ENCODE data around the gene SLC25A22.
A peak's percentile ranks its signal among the peaks of the same experiment; 100 is the strongest.

The SLC25A22 gene

GRCh38 chr11:815675-816432, 17.8 kb upstream of the SLC25A22 start:
- Histone ChIP-seq H4K20me1 (ENCODE audit: insufficient read depth, low read length, poor library complexity, severe bottlenecking) (peaks cover 34% of the 10 kb centered on the region), H3K4me3 (ENCODE audit: low read length, poor library complexity, severe bottlenecking) (no peak overlapping the region), H3K79me2 (ENCODE audit: insufficient read depth, low read length) (peaks cover 35% of the 10 kb centered on the region), H3F3A (ENCODE audit: low read depth) (no peaks in the 10 kb centered on the region), H3K9ac (ENCODE audit: low read depth, low read length, poor library complexity, severe bottlenecking) (no peak overlapping the region), H2AFZ (ENCODE audit: low read length) (no peak overlapping the region), H3K9me3 (ENCODE audit: insufficient read depth, low read depth, low read length) (no peaks in the 10 kb centered on the region), H3K27me3 (ENCODE audit: insufficient read depth, low read length, poor library complexity, severe bottlenecking) (no peaks in the 10 kb centered on the region), H3K36me3 (ENCODE audit: insufficient read depth, low read length) (peaks cover 20% of the 10 kb centered on the region; the same call in 1 of the 2 replicates), H3K4me2 (ENCODE audit: low read depth, low read length, poor library complexity, severe bottlenecking) (no peak overlapping the region), H3K4me1 (ENCODE audit: insufficient read depth, low read length, poor library complexity, severe bottlenecking) (peaks cover 22% of the 10 kb centered on the region), H3K9me2 (replicated peaks; ENCODE audit: low read depth, low read length) (no peaks in the 10 kb centered on the region)
- TF ChIP-seq CTCF (conservative IDR thresholded peaks at IDR 0.05; ENCODE audit: low read length) (no peak), EZH2phosphoT487 (IDR thresholded peaks at IDR 0.05; ENCODE audit: borderline replicate concordance) (no peak)

DNA sequence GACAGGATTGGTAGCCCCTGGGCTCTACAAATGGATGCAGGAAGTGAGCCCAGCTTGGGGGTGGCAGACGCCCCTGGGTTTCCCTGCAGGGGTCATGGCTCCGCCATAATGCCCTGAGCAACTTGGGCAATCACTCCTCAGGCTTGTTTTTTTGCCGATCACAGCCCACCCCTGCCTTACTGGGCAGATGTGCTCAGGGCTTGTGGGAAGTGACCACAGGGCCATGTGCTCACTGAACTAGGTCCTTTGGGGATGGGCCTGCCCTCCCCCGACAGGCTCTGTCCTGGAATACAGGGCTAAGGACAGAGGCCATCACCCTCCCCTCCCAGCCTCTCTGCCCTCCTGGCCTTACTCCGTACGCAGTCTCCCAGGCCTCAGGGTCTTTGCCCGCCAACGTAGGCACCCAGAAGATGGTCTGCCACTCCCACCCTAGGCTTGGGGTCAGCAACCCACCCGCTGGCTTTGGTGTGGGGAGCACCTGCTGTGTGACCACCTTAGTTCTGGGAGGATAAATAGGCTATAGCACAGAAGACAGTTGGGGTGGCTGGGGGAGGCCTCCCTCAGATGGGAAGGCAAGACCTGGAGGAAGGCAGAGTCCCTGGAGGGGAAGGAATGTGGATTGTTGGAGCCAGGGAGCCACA, 15.5 kb upstream of the SLC25A22 start:
- Histone ChIP-seq H3K4me1 (ENCODE audit: insufficient read depth, low read length, poor library complexity, severe bottlenecking) (peaks cover 20% of the 10 kb centered on the region), H3F3A (ENCODE audit: low read depth) (no peaks in the 10 kb centered on the region), H3K9me2 (replicated peaks; ENCODE audit: low read depth, low read length) (no peaks in the 10 kb centered on the region), H4K20me1 (ENCODE audit: insufficient read depth, low read length, poor library complexity, severe bottlenecking) (peaks cover 30% of the 10 kb centered on the region), H3K9ac (ENCODE audit: low read depth, low read length, poor library complexity, severe bottlenecking) (no peak overlapping the region), H3K36me3 (ENCODE audit: insufficient read depth, low read length) (peaks cover 20% of the 10 kb centered on the region; the same call in 1 of the 2 replicates), H3K4me2 (ENCODE audit: low read depth, low read length, poor library complexity, severe bottlenecking) (no peak overlapping the region), H3K9me3 (ENCODE audit: insufficient read depth, low read depth, low read length) (no peaks in the 10 kb centered on the region), H3K79me2 (ENCODE audit: insufficient read depth, low read length) (peaks cover 45% of the 10 kb centered on the region), H3K4me3 (ENCODE audit: low read length, poor library complexity, severe bottlenecking) (no peak overlapping the region), H2AFZ (ENCODE audit: low read length) (no peak overlapping the region), H3K27me3 (ENCODE audit: insufficient read depth, low read length, poor library complexity, severe bottlenecking) (peaks cover 5% of the 10 kb centered on the region)
- TF ChIP-seq CTCF (conservative IDR thresholded peaks at IDR 0.05; ENCODE audit: low read length): no peak
- TF ChIP-seq EZH2phosphoT487 (IDR thresholded peaks at IDR 0.05; ENCODE audit: borderline replicate concordance): no peak

- H3K4me1 ChIP-seq (ENCODE audit: insufficient read depth, low read length, poor library complexity, severe bottlenecking): peaks cover 24% of the 10 kb centered on the region
- H3K9ac ChIP-seq (ENCODE audit: low read depth, low read length, poor library complexity, severe bottlenecking): no peak overlapping the region
- no peak overlapping the region for H2AFZ ChIP-seq (ENCODE audit: low read length)
- no peaks in the 10 kb centered on the region for H3K9me2 ChIP-seq (replicated peaks; ENCODE audit: low read depth, low read length)
- peaks cover 50% of the 10 kb centered on the region for H3K79me2 ChIP-seq (ENCODE audit: insufficient read depth, low read length)
- H3K27me3 ChIP-seq (ENCODE audit: insufficient read depth, low read length, poor library complexity, severe bottlenecking): peaks cover 5% of the 10 kb centered on the region
- no peak overlapping the region for H3K4me3 ChIP-seq (ENCODE audit: low read length, poor library complexity, severe bottlenecking)
- H3K9me3 ChIP-seq (ENCODE audit: insufficient read depth, low read depth, low read length): no peaks in the 10 kb centered on the region
- H3F3A ChIP-seq (ENCODE audit: low read depth): no peaks in the 10 kb centered on the region
- TF ChIP-seq EZH2phosphoT487 (IDR thresholded peaks at IDR 0.05; ENCODE audit: borderline replicate concordance) (no peak), CTCF (conservative IDR thresholded peaks at IDR 0.05; ENCODE audit: low read length) (no peak)
- H4K20me1 ChIP-seq (ENCODE audit: insufficient read depth, low read length, poor library complexity, severe bottlenecking): peaks cover 30% of the 10 kb centered on the region
- H3K36me3 ChIP-seq (ENCODE audit: insufficient read depth, low read length): peaks cover 20% of the 10 kb centered on the region; the same call in 1 of the 2 replicates
- H3K4me2 ChIP-seq (ENCODE audit: low read depth, low read length, poor library complexity, severe bottlenecking): peak overlapping the region; percentile 84
These were observed 15.0 kb upstream of the SLC25A22 start for GRCh38 chr11:813072-813455.

Measured in Loucy (cell line).